Heart left ventricle (tissue), 16 donors: Measurements from ENCODE around the gene COL24A1. TPM values are rescaled to one million over a fixed set of nuclear protein-coding genes. Genes with fewer than 3 reads are reported as not detected.

Experiments
- ATAC-seq, 4 donors: fragments of 200-7000 bp; cut with Tn5 transposase; one replicate each; pipeline ENCODE4 v1.9.1; 2020 to 2022; ENCODE audit warnings: moderate library complexity in 4 of 4, mild to moderate bottlenecking in 3 of 4, moderate number of reproducible peaks in 1 of 4
- DNase-seq, 5 donors: peaks; one replicate each; pipeline ENCODE4 v3.0.0-alpha.2; 2020
- H3K27ac ChIP-seq, 12 donors: fragments of 200-600 bp; sonication (generic) in 4 of 12; one replicate each; pipeline versions ENCODE4 v1.5.0 to v1.8.0; 2016 to 2022; ENCODE audit warnings: mild to moderate bottlenecking in 2 of 12
- H3K27me3 ChIP-seq, 9 donors: fragments of 200-600 bp; sonication (generic) in 2 of 9; one replicate each; pipeline versions ENCODE4 v1.5.1 to v1.8.0; 2016 to 2022; ENCODE audit warnings: mild to moderate bottlenecking in 3 of 9
- H3K36me3 ChIP-seq, 9 donors: fragments of 200-600 bp; sonication (generic) in 2 of 9; one replicate each; pipeline versions ENCODE4 v1.5.0 to v1.8.0; 2018 to 2022; ENCODE audit warnings: mild to moderate bottlenecking in 2 of 9
- H3K4me1 ChIP-seq, 12 donors: fragments of 200-600 bp; sonication (generic) in 4 of 12; one replicate each; pipeline versions ENCODE4 v1.5.0 to v1.8.0; 2016 to 2022; ENCODE audit warnings: mild to moderate bottlenecking in 3 of 12
- H3K4me3 ChIP-seq, 12 donors: fragments of 200-600 bp; sonication (generic) in 4 of 12; one replicate each; pipeline versions ENCODE4 v1.5.0 to v1.8.0; 2017 to 2022; ENCODE audit warnings: mild to moderate bottlenecking in 9 of 12, moderate library complexity in 4 of 12
- H3K9me3 ChIP-seq, 12 donors: fragments of 200-600 bp; sonication (generic) in 4 of 12; one replicate each; pipeline versions ENCODE4 v1.5.0 to v1.8.0; 2016 to 2022; ENCODE audit warnings: mild to moderate bottlenecking in 1 of 12
- CTCF ChIP-seq, 12 donors: fragments of 200-600 bp; sonication (generic) in 4 of 12; IDR thresholded peaks; one replicate each; pipeline versions ENCODE4 v1.5.0 to v1.8.0; 2018 to 2022; ENCODE audit warnings: antibody characterized with exemption in 12 of 12, mild to moderate bottlenecking in 5 of 12
- POLR2A ChIP-seq, 2 donors: fragments of 450-650 bp; IDR thresholded peaks; one replicate each; pipeline ENCODE4 v1.6.1; 2017; ENCODE audit warnings: antibody characterized with exemption in 2 of 2, mild to moderate bottlenecking in 2 of 2, moderate library complexity in 2 of 2
- WGBS, 4 donors: extraction: QIAGEN DNeasy Blood & Tissue Kit in 2 of 4; methylation state at CpG; one replicate each; pipeline versions ENCODE4 v1.1.5 to v1.1.7; 2013 to 2018; 5-methylcytosine and 5-hydroxymethylcytosine counted together
- intact Hi-C, 10 donors: fragments of 100-400 bp; cut with DNase I; formaldehyde crosslinking; loops; one replicate each; pipeline versions ENCODE4 v1.11.1 to v1.14.2; 2022
- polyA plus RNA-seq, 2 donors: library from polyadenylated mRNA; stranded (reverse); fragments of 200-250 nt; gene quantifications; one replicate each; pipeline ENCODE4 v1.2.3, GENCODE V29; 2013
- total RNA-seq, 9 donors: library from RNA; depleted of rRNA in 2 of 9; stranded (reverse); fragments of >200 nt in 2 of 9; fragmentation: NEBNext Ultra II Directional in 3 of 9; extraction: Animal tissue kit (Norgen Biotek cat#: 25700) in 3 of 9; gene quantifications; one replicate each; pipeline versions ENCODE4 v1.1.0 to v1.2.4, GENCODE V29; 2016 to 2023
- donor health status: ischemic (EF 13 %, LVEDD 7.1; RV severe dilation, severe dysfunction).
- donor health status: healthy with polysubstance abuse.
- donor health status: DM: no; HTN: yes; CAD: no.
- donor health status: DM: no; HTN: no; CAD: no.
- donor health status: ischemic (EF 25% LVEDD 6.9; RV normal size, moderate dysfunction).
- donor health status: ischemic (EF 25% LVEDD 5.7; RV mildly dilated, moderate dysfunction).
- donor health status: healthy.
- donor health status: DM: yes; HTN: yes; CAD: no.
- donor health status: ischemic (EF 35%, LVEDD 5.7; RV mildly dilated, moderate dysfunction).
- donor health status: nonischemic (EF 11% LVEDD 7.7; RV severe dilation, severe dysfunction).
- donor health status: DM: yes; HTN: yes; CAD: no.
- donor health status: PGD.
- donor health status: ischemic (EF 29% LVEDD 5.4; RV normal size, mild dysfunction).
- donor health status: nonischemic (EF 23%, LVEDD 6.1; RV moderate dilation, normal function).

Gene COL24A1
- total and polyA plus RNA-seq, 11 donors: 0.07 to 2.8 (median 0.40) TPM

- Histone ChIP-seq H3K4me3 (no peak overlapping the region), H3K4me1 (no peaks in the 10 kb centered on the region), H3K27me3 (no peaks in the 10 kb centered on the region), H3K27ac (no peak overlapping the region), H3K9me3 (peaks cover 0 to 5% (median 0%) of the 10 kb centered on the region in 12 donors), H3K36me3 (no peaks in the 10 kb centered on the region)
- TF ChIP-seq POLR2A (IDR thresholded peaks at IDR 0.05) (no peak), CTCF (IDR thresholded peaks at IDR 0.05) (no peak)
- ATAC-seq (no peak), DNase-seq (no peak)
- WGBS, 4 donors: 89 to 93% (median 93%) methylated on average over 8 of the region's 8 CpGs
- intact Hi-C loops: no loop called here
Observed at GRCh38 chr1:85830837-85831236, 325.7 kb downstream of the COL24A1 start.

- ATAC-seq (no peak), DNase-seq (no peak)
- Histone ChIP-seq H3K27ac (no peak overlapping the region), H3K4me1 (peaks cover 0 to 16% (median 0%) of the 10 kb centered on the region in 12 donors), H3K36me3 (no peaks in the 10 kb centered on the region), H3K27me3 (no peaks in the 10 kb centered on the region), H3K9me3 (no peaks in the 10 kb centered on the region), H3K4me3 (no peak overlapping the region)
- WGBS, 4 donors: 77 to 83% (median 80%) methylated on average over 9 of the region's 9 CpGs
- intact Hi-C loops: no loop called here
- TF ChIP-seq POLR2A (IDR thresholded peaks at IDR 0.05) (no peak), CTCF (IDR thresholded peaks at IDR 0.05) (no peak)
Observed at GRCh38 chr1:85824066-85824840, 332.3 kb downstream of the COL24A1 start.

- intact Hi-C loops: no loop called here
Observed at GRCh38 chr1:85822696-85823095, 333.9 kb downstream of the COL24A1 start.

More at GRCh38 chr1:85822696-85823095, 333.9 kb downstream of the COL24A1 start:
- H3K27me3 ChIP-seq: no peaks in the 10 kb centered on the region
- ATAC-seq (no peak), DNase-seq (peak in 1 of 5 donors; percentile 5)
- no peaks in the 10 kb centered on the region for H3K36me3 ChIP-seq
- peaks cover 0 to 16% (median 0%) of the 10 kb centered on the region in 12 donors for H3K4me1 ChIP-seq
- no peak overlapping the region for H3K4me3 ChIP-seq
- H3K27ac ChIP-seq: peak overlapping the region in 3 of 12 donors; percentile 15 to 64 (median 18)
- no peaks in the 10 kb centered on the region for H3K9me3 ChIP-seq
- no peak for TF ChIP-seq POLR2A (IDR thresholded peaks at IDR 0.05)
- no peak for TF ChIP-seq CTCF (IDR thresholded peaks at IDR 0.05)
- WGBS, 4 donors: 72 to 77% (median 72%) methylated on average over 4 of the region's 4 CpGs
